Testis (tissue), 3 donors: Measurements from ENCODE around the gene AVPR2. TPM values are rescaled to one million over a fixed set of nuclear protein-coding genes. Genes with fewer than 3 reads are reported as not detected.

Experiments
- DNase-seq: peaks from one replicate; pipeline ENCODE4 v3.0.0-alpha.2; 2019
- H3K27ac ChIP-seq, 2 donors: fragments of 200-600 bp; sonication (generic); one replicate each; pipeline ENCODE4 v1.5.1; 2019
- H3K27me3 ChIP-seq: fragments of 200-600 bp; sonication (generic); one replicate; pipeline ENCODE4 v1.5.1; 2019
- H3K36me3 ChIP-seq: fragments of 200-600 bp; sonication (generic); one replicate; pipeline ENCODE4 v1.5.1; 2017; ENCODE audit warnings: low read depth; ENCODE audit errors: missing control alignments
- H3K4me1 ChIP-seq: fragments of 200-600 bp; sonication (generic); one replicate; pipeline ENCODE4 v1.5.1; 2019
- H3K4me3 ChIP-seq, 2 donors: fragments of 200-600 bp; sonication (generic); one replicate each; pipeline ENCODE4 v1.5.1; 2017 to 2019
- H3K9me3 ChIP-seq: fragments of 200-600 bp; sonication (generic); one replicate; pipeline ENCODE4 v1.5.1; 2017
- POLR2A ChIP-seq: fragments of 450-650 bp; IDR thresholded peaks from one replicate; pipeline ENCODE4 v1.6.1; 2017; ENCODE audit warnings: antibody characterized with exemption, mild to moderate bottlenecking, moderate library complexity
- WGBS, 2 donors: methylation state at CpG; one replicate each; pipeline ENCODE4 v1.1.5; 2018; 5-methylcytosine and 5-hydroxymethylcytosine counted together
- intact Hi-C: fragments of 100-400 bp; cut with DNase I; formaldehyde crosslinking; loops from one replicate; pipeline ENCODE4 v1.15.1; 2023; ENCODE audit warnings: low total_unique reads
- polyA plus RNA-seq: library from polyadenylated mRNA; stranded (reverse); fragments of 350-450 nt; fragmentation: Illumina TruSeq; extraction: RNeasy Lipid Tissue Mini Kit (QIAGEN cat#74804); gene quantifications from one replicate; pipeline ENCODE4 v1.2.3, GENCODE V29; 2014; ENCODE audit warnings: low read depth, low replicate concordance; ENCODE audit not compliant: insufficient read depth
- total RNA-seq, 2 donors: library from RNA; depleted of rRNA; stranded (reverse); fragments of >200 nt; gene quantifications; one replicate each; pipeline ENCODE4 v1.2.3, GENCODE V29; 2016
- TF ChIP-seq, protein P1 (sequence below), 3 experiments: fragments of 450-650 bp in 2 of 3; fragments of 200-600 bp in 1 of 3; sonication (generic) in 1 of 3; IDR thresholded peaks; one replicate each; pipeline ENCODE4 v1.5.1; 2016 to 2019; ENCODE audit warnings: antibody characterized with exemption in 3 of 3, mild to moderate bottlenecking in 2 of 3, moderate library complexity in 1 of 3

AVPR2 gene
- total and polyA plus RNA-seq, 3 donors from 2014 or later: 0.74 to 1.3 (median 1.1) TPM

DNA sequence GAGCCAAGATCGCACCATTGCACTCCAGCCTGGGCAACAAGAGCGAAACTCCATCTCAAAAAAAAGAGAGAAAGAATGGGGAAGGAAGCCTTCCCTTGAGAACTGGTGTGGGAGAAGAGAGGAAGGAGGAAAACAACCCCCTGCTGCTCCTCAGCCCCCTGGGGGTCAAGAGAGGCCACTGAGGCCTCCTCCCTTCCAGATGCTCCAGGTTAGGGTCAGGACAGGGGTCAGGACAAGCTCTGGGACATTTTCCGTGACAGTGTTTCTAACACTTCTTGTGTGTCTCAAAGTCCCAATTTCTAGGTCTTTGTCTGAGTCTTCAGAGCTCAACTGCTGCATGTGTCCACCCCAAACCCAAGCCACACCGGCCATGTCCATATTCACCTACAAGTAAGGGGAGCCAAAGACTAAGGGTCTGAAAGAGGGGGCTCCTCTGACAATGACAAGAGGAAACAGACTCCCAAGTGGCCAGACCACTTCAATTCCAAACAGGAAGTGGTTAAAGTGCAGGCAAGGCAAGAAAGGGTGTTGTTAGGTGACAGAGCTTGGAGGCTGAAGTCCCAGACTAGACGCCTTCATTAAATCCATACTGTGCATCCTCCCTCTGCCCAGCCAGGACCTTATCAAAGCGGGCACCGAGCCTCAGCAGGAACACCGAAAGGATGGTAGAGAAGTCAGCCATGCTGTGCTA lies 26.8 kb upstream of the AVPR2 start:
- 85 to 96% methylated on average over 4 to 8 of the region's 8 CpGs for WGBS, 2 donors

DNA sequence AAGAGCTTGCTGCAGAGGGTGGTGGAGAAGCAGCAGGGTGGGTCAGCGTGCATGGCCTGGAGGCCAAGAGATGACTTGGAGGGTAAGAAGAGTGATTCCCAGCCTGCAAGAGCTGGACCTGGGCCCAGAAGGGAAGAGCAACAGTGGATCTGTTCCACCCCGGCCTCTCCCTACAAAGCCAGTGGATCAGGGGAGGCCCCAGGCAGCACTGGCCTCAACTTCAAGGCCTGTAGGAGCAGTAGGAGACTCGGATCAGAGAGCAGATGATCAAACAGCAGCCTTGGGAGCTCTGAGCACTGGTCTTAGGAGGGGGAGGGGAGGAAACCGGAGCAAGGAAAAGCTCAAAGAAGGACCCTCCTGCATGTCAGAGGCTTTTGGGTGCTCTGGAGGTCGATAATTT lies 26.1 kb upstream of the AVPR2 start:
- TF ChIP-seq, protein P1, sequence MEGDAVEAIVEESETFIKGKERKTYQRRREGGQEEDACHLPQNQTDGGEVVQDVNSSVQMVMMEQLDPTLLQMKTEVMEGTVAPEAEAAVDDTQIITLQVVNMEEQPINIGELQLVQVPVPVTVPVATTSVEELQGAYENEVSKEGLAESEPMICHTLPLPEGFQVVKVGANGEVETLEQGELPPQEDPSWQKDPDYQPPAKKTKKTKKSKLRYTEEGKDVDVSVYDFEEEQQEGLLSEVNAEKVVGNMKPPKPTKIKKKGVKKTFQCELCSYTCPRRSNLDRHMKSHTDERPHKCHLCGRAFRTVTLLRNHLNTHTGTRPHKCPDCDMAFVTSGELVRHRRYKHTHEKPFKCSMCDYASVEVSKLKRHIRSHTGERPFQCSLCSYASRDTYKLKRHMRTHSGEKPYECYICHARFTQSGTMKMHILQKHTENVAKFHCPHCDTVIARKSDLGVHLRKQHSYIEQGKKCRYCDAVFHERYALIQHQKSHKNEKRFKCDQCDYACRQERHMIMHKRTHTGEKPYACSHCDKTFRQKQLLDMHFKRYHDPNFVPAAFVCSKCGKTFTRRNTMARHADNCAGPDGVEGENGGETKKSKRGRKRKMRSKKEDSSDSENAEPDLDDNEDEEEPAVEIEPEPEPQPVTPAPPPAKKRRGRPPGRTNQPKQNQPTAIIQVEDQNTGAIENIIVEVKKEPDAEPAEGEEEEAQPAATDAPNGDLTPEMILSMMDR (IDR thresholded peaks at IDR 0.05): no peak
- no peak for TF ChIP-seq POLR2A
- WGBS, 2 donors: 61 to 65% methylated on average over 5 of the region's 5 CpGs

More for the DNA sequence above, 26.8 kb upstream of the AVPR2 start:
- H3K36me3 ChIP-seq: no peaks in the 10 kb centered on the region
- no peaks in the 10 kb centered on the region for H3K9me3 ChIP-seq
- no peak overlapping the region for H3K27ac ChIP-seq
- intact Hi-C loops: no loop called here
- H3K4me3 ChIP-seq: no peak overlapping the region
- TF ChIP-seq POLR2A: no peak
- TF ChIP-seq, protein P1 (IDR thresholded peaks at IDR 0.05): no peak
- DNase-seq: no peak
- H3K27me3 ChIP-seq: no peaks in the 10 kb centered on the region
- no peaks in the 10 kb centered on the region for H3K4me1 ChIP-seq

DNA sequence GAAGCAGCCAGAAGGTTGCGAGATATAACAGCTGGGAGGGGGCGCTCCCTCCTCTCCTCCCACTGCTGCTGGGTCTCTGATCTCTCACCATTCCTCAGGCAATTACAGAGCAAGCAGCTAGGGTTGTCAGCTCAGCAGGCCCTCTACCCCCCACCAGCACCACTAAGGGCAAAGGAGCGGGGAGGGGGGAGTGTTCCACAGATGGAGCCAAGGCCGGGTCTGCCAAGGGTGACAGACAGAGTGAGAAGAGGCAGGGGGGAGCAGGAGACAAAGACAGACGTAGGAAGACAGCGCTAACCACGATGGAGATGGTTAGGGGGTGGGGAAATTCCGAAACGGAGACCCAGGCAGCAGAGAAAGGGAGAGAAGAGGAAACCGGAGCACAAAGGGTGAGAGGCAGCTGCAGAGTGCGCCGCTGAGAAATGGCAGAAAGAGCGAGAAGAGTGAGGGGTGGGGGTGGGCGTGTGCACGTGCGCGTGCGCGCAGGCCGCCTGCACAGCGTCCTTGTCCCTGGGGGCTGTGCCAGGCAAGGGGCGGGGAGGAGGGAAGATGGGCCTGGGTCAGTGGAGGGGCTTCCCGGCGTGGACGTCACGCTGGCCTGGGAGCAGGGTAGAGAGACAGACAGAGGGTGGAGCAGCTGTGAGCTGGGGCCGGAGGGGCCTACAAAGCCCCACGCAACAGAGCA lies 25.4 kb upstream of the AVPR2 start:
- no peak for DNase-seq
- TF ChIP-seq POLR2A: no peak
- TF ChIP-seq, protein P1 (IDR thresholded peaks at IDR 0.05): no peak
- Histone ChIP-seq H3K9me3 (no peaks in the 10 kb centered on the region), H3K27ac (no peak overlapping the region), H3K4me1 (no peaks in the 10 kb centered on the region), H3K36me3 (no peaks in the 10 kb centered on the region), H3K4me3 (no peak overlapping the region), H3K27me3 (no peaks in the 10 kb centered on the region)
- intact Hi-C loops: no loop called here
- 44% methylated on average over 19 to 27 of the region's 28 CpGs for WGBS, 2 donors

More for the DNA sequence above, 26.1 kb upstream of the AVPR2 start:
- intact Hi-C loops: no loop called here
- H3K9me3 ChIP-seq: no peaks in the 10 kb centered on the region
- H3K27ac ChIP-seq: no peak overlapping the region
- no peak for DNase-seq
- H3K4me1 ChIP-seq: no peaks in the 10 kb centered on the region
- H3K4me3 ChIP-seq: no peak overlapping the region
- H3K36me3 ChIP-seq: no peaks in the 10 kb centered on the region
- no peaks in the 10 kb centered on the region for H3K27me3 ChIP-seq

DNA sequence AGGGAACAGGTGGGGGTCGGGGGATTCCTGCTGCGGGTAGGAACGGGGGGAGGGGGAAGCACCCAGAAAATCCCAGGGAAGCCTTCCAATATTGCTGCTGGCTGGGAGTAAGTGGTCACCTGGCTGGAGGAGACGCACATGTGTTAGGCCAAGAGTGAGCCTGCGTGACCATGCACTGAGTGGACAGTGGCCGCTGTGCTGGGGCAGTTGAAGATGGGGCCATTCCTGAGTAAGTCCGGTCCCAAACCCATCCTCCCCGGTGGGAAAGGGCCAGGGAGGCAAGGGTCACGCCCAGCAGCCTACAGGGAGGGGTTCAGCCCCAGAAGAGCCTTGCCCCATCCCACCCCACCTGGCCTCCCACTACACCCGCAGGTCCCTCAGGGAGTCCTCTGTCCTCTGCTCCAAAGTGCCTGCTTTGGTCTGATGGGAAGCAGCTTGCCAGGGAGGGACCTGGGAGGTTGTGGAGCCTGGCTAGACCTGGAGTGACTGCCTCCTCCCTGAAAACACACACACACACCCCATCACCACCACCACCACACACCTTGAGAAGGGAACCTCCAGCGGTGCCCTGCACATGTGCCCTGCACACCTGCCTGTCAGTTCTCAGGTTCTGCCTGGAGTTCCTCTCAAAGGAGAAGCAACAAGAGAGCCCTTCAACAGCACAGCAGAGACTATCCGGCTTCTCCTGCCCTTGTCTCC lies 24.6 kb upstream of the AVPR2 start:
- Histone ChIP-seq H3K9me3 (no peaks in the 10 kb centered on the region), H3K4me1 (no peaks in the 10 kb centered on the region), H3K4me3 (no peak overlapping the region), H3K27me3 (no peaks in the 10 kb centered on the region), H3K27ac (no peak overlapping the region), H3K36me3 (no peaks in the 10 kb centered on the region)
- no peak for DNase-seq
- no peak for TF ChIP-seq POLR2A
- TF ChIP-seq, protein P1 (IDR thresholded peaks at IDR 0.05): no peak
- WGBS, 2 donors: 66 to 70% methylated on average over 6 to 8 of the region's 12 CpGs
- intact Hi-C loops: no loop called here
